GM12874 (cell line): ENCODE measurements around the gene RPL21.
A peak's percentile ranks its signal among the peaks of the same experiment; 100 is the strongest.

Source experiments
- TF ChIP-seq, protein P1 (sequence below): IDR thresholded peaks from 2 replicates; pipeline ENCODE4 v1.5.1; 2011; ENCODE audit warnings: low read depth, mild to moderate bottlenecking, control low read depth, low read length, moderate library complexity; ENCODE audit not compliant: insufficient read depth

The RPL21 gene

GRCh38 chr13:27263438-27263837 lies 12.1 kb downstream of the RPL21 start:
- TF ChIP-seq, protein P1, sequence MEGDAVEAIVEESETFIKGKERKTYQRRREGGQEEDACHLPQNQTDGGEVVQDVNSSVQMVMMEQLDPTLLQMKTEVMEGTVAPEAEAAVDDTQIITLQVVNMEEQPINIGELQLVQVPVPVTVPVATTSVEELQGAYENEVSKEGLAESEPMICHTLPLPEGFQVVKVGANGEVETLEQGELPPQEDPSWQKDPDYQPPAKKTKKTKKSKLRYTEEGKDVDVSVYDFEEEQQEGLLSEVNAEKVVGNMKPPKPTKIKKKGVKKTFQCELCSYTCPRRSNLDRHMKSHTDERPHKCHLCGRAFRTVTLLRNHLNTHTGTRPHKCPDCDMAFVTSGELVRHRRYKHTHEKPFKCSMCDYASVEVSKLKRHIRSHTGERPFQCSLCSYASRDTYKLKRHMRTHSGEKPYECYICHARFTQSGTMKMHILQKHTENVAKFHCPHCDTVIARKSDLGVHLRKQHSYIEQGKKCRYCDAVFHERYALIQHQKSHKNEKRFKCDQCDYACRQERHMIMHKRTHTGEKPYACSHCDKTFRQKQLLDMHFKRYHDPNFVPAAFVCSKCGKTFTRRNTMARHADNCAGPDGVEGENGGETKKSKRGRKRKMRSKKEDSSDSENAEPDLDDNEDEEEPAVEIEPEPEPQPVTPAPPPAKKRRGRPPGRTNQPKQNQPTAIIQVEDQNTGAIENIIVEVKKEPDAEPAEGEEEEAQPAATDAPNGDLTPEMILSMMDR: no peak

DNA sequence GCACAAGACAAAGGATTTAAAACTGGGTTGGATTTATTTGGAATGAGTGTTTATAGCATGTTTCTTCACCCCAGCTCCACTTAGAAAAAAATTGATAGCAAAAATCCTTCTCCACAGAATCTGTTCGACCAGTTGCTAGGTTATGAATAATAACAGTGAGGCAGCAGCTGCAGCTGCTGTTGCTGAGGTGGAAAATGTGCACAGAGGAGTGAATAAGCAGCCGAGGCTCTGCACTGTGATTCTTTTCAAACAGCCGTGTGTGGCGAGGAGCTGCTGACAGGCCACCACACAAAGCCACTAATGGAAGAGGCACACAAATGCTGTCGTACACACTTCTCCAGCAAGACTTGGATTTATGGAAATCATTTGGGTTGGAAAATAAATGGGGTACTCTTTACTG lies 12.8 kb downstream of the RPL21 start:
- TF ChIP-seq, protein P1: no peak

DNA sequence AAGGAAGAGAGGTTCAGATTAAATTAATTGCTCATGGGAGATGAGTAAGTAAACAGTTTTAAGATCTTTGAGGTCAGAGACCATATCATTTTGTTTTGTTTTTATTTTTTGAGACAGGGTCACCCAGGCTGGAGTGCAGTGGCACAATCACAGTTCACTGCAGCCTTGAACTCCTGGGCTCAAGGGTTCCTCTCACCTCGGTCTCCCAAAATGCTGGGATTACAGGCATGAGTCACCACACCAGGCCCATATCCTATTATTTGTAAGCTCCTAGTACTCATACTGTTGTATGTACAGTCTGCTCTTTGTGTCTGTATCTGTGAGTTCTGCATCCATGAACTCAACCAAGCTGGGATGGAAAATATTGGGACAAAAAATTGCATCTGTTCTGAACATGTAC lies 13.3 kb downstream of the RPL21 start:
- TF ChIP-seq, protein P1: no peak

- TF ChIP-seq, protein P1: no peak
Observed at GRCh38 chr13:27266917-27267316, 15.6 kb downstream of the RPL21 start.

- TF ChIP-seq, protein P1: no peak
Observed at GRCh38 chr13:27267596-27267995, 16.2 kb downstream of the RPL21 start.

- TF ChIP-seq, protein P1: no peak
Observed at GRCh38 chr13:27269114-27269665, 17.8 kb downstream of the RPL21 start.

GRCh38 chr13:27270594-27271520 lies 19.5 kb downstream of the RPL21 start, which contains the start of gene RASL11A:
Gene RASL11A, plus strand, starts transcription at chr13:27270830. Its CDS starts 115 bp downstream, at chr13:27270945.
- TF ChIP-seq, protein P1: peak; percentile 94
